ENCODE results near the gene ZIC5. TPM values are rescaled to one million over a fixed set of nuclear protein-coding genes. Genes with fewer than 3 reads are reported as not detected.

The ZIC5 gene
- total and polyA plus RNA-seq, 9 of the 15 experiments (the other 6 are each of a cell fraction or from before 2014, with no cell fraction given) = 0.57 to 2.0 (median 1.1) TPM

GRCh38 chr13:99982036-99982730, 10.6 kb upstream of the ZIC5 start (continued):
- peak; percentile 26 for TF ChIP-seq RBBP5 (IDR thresholded peaks at IDR 0.05; ENCODE audit: borderline replicate concordance, insufficient read depth, low read length, poor library complexity, severe bottlenecking)
- peak; percentile 66 for TF ChIP-seq L3MBTL2 (IDR thresholded peaks at IDR 0.05)
- no peak for TF ChIP-seq ZFP30 (CRISPR knock-in tag; IDR thresholded peaks at IDR 0.05; ENCODE audit: borderline replicate concordance)
- TF ChIP-seq, protein P1, sequence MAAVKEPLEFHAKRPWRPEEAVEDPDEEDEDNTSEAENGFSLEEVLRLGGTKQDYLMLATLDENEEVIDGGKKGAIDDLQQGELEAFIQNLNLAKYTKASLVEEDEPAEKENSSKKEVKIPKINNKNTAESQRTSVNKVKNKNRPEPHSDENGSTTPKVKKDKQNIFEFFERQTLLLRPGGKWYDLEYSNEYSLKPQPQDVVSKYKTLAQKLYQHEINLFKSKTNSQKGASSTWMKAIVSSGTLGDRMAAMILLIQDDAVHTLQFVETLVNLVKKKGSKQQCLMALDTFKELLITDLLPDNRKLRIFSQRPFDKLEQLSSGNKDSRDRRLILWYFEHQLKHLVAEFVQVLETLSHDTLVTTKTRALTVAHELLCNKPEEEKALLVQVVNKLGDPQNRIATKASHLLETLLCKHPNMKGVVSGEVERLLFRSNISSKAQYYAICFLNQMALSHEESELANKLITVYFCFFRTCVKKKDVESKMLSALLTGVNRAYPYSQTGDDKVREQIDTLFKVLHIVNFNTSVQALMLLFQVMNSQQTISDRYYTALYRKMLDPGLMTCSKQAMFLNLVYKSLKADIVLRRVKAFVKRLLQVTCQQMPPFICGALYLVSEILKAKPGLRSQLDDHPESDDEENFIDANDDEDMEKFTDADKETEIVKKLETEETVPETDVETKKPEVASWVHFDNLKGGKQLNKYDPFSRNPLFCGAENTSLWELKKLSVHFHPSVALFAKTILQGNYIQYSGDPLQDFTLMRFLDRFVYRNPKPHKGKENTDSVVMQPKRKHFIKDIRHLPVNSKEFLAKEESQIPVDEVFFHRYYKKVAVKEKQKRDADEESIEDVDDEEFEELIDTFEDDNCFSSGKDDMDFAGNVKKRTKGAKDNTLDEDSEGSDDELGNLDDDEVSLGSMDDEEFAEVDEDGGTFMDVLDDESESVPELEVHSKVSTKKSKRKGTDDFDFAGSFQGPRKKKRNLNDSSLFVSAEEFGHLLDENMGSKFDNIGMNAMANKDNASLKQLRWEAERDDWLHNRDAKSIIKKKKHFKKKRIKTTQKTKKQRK (IDR thresholded peaks at IDR 0.05; ENCODE audit: borderline replicate concordance, low read depth, low read length) = no peak
- TF ChIP-seq ZNF57 (CRISPR knock-in tag; IDR thresholded peaks at IDR 0.05) = no peak
- TF ChIP-seq ZNF354B (CRISPR knock-in tag; IDR thresholded peaks at IDR 0.05) = no peak
- TF ChIP-seq ZNF780A (CRISPR knock-in tag; IDR thresholded peaks at IDR 0.05) = no peak
- TF ChIP-seq POLR2G (IDR thresholded peaks at IDR 0.05; ENCODE audit: low read depth, low read length) = peak; percentile 57
- peak; percentile 66 for TF ChIP-seq ZFX (CRISPR knock-in tag; IDR thresholded peaks at IDR 0.05)
- TF ChIP-seq MTA1 (IDR thresholded peaks at IDR 0.05; ENCODE audit: borderline replicate concordance) = no peak

All from K562 (cell line).